Endodermal cell (in vitro differentiated cells): ENCODE data around the gene GRPR. TPM values are rescaled to one million over a fixed set of nuclear protein-coding genes. Genes with fewer than 3 reads are reported as not detected.
"Not testable (repeated sequence)": the region's sequence is repeated elsewhere in the genome, so short reads cannot be mapped to it uniquely, and the experiment has no call there.

Experiments
- DNase-seq: peaks from one replicate; pipeline ENCODE4 v3.0.0-alpha.2; 2017
- H3K27ac ChIP-seq: 2 replicates; pipeline ENCODE4 v1.5.1; 2013; ENCODE audit warnings: mild to moderate bottlenecking, low read depth, low read length, moderate library complexity
- H3K27me3 ChIP-seq: 2 replicates; pipeline ENCODE4 v1.6.1; 2013; ENCODE audit warnings: mild to moderate bottlenecking, low read length, moderate library complexity; ENCODE audit not compliant: insufficient read depth, control insufficient read depth, poor library complexity, severe bottlenecking
- H3K36me3 ChIP-seq: 2 replicates; pipeline ENCODE4 v1.7.0; 2013; ENCODE audit warnings: mild to moderate bottlenecking, low read length, moderate library complexity; ENCODE audit not compliant: control insufficient read depth, insufficient read depth
- H3K4me1 ChIP-seq: one replicate; pipeline ENCODE4 v1.7.0; 2013; ENCODE audit warnings: low read length; ENCODE audit not compliant: control insufficient read depth, insufficient read depth
- H3K4me3 ChIP-seq: 2 replicates; pipeline ENCODE4 v1.5.1; 2013; ENCODE audit warnings: mild to moderate bottlenecking, low read length, moderate library complexity
- H3K9ac ChIP-seq: 2 replicates; pipeline ENCODE4 v1.6.1; 2013; ENCODE audit warnings: mild to moderate bottlenecking, low read length, moderate library complexity; ENCODE audit not compliant: poor library complexity, severe bottlenecking; ENCODE audit errors: extremely low read depth
- H3K9me3 ChIP-seq: 2 replicates; pipeline ENCODE4 v1.6.1; 2013; ENCODE audit warnings: mild to moderate bottlenecking, low read length, moderate library complexity; ENCODE audit not compliant: control insufficient read depth
- H3K27ac Mint-ChIP-seq: 2 replicates; pipeline ENCODE4 v1.8.0; 2020; ENCODE audit warnings: mixed read lengths
- H3K27me3 Mint-ChIP-seq: 2 replicates; pipeline ENCODE4 v1.8.0; 2021; ENCODE audit warnings: mild to moderate bottlenecking, mixed read lengths; ENCODE audit not compliant: insufficient read depth
- H3K36me3 Mint-ChIP-seq: 2 replicates; pipeline ENCODE4 v1.8.0; 2020; ENCODE audit warnings: low read depth, mixed read lengths
- H3K4me1 Mint-ChIP-seq: 2 replicates; pipeline ENCODE4 v1.8.0; 2020; ENCODE audit warnings: mixed read lengths
- H3K4me3 Mint-ChIP-seq: 2 replicates; pipeline ENCODE4 v1.8.0; 2020; ENCODE audit warnings: mild to moderate bottlenecking, moderate library complexity, mixed read lengths
- H3K9me3 Mint-ChIP-seq: 2 replicates; pipeline ENCODE4 v1.8.0; 2020; ENCODE audit warnings: mild to moderate bottlenecking, mixed read lengths
- WGBS, 2 experiments: methylation state at CpG; one replicate each; pipeline versions ENCODE4 v1.1.5 to v1.1.7; 2013; ENCODE audit warnings: missing lambda C conversion rate in 2 of 2, mixed read lengths in 1 of 2; ENCODE audit not compliant: insufficient coverage in 1 of 2, insufficient read length in 1 of 2; 5-methylcytosine and 5-hydroxymethylcytosine counted together
- total RNA-seq, 2 donors: library from RNA; stranded (reverse); fragmentation: NEBNext Ultra II Directional in 1 of 2; extraction: Animal tissue kit (Norgen Biotek cat#: 25700) in 1 of 2; gene quantifications; 2 replicates in 1 of 2; 3 replicates in 1 of 2; pipeline ENCODE4 v1.2.1, GENCODE V29; 2021
- TF ChIP-seq, protein P1 (sequence below): fragments of 200-600 bp; sonication (generic); conservative IDR thresholded peaks from 2 replicates; pipeline ENCODE4 v1.5.0; 2021; ENCODE audit warnings: antibody characterized with exemption, mild to moderate bottlenecking

Gene GRPR
- total RNA-seq, 2 donors from 2014 or later, result 20.8 to 63.1 TPM

DNA sequence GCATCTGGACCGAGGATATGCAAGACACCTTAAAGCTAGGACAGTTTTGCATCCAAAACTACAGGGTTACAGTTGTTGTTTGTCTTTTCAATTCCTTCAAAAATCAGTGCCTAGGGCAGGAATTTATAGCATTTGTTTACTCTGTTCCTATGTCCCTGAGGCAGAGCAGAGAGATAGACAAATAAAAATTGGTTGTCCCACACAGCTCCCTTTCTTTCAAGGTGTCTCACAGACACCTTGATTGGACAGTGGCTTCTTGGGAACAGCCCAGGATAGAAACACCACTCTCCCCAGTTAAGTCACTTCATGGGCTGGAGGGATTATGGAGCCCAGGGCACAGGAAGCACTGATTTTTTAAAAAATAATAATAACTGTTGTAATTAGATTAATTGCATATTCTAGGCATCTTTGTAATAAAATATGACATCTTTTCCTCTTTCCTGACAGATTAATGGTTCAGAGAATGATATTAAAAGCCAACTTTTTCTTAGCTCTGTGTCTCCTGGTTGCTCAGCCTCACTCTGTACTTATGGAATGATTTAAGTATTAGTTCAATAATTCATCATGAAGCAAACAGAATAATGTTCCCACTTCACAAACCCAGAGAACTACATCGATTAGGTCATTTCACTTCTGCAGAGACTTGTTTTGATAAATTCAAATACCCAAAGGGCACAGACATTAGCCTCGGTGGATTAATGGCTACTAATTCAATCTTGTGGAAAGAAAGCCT lies 52.1 kb downstream of the GRPR start:
- H3K9ac ChIP-seq, result no peak overlapping the region
- TF ChIP-seq, protein P1, sequence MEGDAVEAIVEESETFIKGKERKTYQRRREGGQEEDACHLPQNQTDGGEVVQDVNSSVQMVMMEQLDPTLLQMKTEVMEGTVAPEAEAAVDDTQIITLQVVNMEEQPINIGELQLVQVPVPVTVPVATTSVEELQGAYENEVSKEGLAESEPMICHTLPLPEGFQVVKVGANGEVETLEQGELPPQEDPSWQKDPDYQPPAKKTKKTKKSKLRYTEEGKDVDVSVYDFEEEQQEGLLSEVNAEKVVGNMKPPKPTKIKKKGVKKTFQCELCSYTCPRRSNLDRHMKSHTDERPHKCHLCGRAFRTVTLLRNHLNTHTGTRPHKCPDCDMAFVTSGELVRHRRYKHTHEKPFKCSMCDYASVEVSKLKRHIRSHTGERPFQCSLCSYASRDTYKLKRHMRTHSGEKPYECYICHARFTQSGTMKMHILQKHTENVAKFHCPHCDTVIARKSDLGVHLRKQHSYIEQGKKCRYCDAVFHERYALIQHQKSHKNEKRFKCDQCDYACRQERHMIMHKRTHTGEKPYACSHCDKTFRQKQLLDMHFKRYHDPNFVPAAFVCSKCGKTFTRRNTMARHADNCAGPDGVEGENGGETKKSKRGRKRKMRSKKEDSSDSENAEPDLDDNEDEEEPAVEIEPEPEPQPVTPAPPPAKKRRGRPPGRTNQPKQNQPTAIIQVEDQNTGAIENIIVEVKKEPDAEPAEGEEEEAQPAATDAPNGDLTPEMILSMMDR, result no peak
- peak; percentile 36 for DNase-seq
- H3K4me1 ChIP-seq, result no peaks in the 10 kb centered on the region
- no peaks in the 10 kb centered on the region for H3K27me3 ChIP-seq
- Mint-ChIP-seq H3K27me3 (no peaks in the 10 kb centered on the region), H3K4me3 (peak overlapping the region; percentile 3), H3K36me3 (peaks cover 89% of the 10 kb centered on the region), H3K4me1 (peaks cover 67% of the 10 kb centered on the region), H3K9me3 (no peaks in the 10 kb centered on the region), H3K27ac (peak overlapping the region; percentile 52)
- H3K36me3 ChIP-seq, result peaks cover 76% of the 10 kb centered on the region
- no peaks in the 10 kb centered on the region for H3K9me3 ChIP-seq
- WGBS, 2 experiments, result 50 to 67% methylated on average over 2 to 3 of the region's 3 CpGs
- no peak overlapping the region for H3K27ac ChIP-seq
- H3K4me3 ChIP-seq, result peak overlapping the region; percentile 84

DNA sequence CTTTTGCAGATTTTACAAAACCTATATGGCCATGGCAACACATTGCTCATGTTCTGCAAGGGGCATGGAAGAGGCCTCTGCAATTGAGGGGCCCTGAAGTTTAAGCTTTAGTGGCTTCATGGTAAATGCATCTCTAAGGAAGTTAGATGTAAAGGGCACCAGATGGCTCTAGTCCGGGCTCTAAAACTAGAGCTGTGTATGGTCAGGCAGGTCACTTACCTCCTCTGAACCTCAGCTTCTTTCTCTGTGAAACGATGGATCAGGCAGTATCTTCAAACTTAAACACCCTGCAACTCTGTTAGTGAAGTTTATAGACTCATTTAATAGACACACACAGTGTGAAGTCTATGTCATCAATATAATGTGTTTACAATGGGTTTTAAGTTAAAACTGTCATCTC lies 53.9 kb downstream of the GRPR start:
- no peaks in the 10 kb centered on the region for H3K9me3 ChIP-seq
- H3K27me3 ChIP-seq, result no peaks in the 10 kb centered on the region
- 51% methylated on average over 2 of the region's 2 CpGs; no CpG with 5 or more reads in 1 of the 2 experiments for WGBS, 2 experiments
- H3K9ac ChIP-seq, result no peak overlapping the region
- TF ChIP-seq, protein P1, result peak; percentile 35
- peak overlapping the region; percentile 91 for H3K4me3 Mint-ChIP-seq
- H3K27me3 Mint-ChIP-seq, result no peaks in the 10 kb centered on the region
- peaks cover 88% of the 10 kb centered on the region for H3K36me3 Mint-ChIP-seq
- H3K27ac ChIP-seq, result no peak overlapping the region
- H3K9me3 Mint-ChIP-seq, result no peaks in the 10 kb centered on the region
- H3K36me3 ChIP-seq, result peaks cover 65% of the 10 kb centered on the region
- DNase-seq, result peak; percentile 57
- peak overlapping the region; percentile 37 for H3K27ac Mint-ChIP-seq
- H3K4me1 Mint-ChIP-seq, result peaks cover 63% of the 10 kb centered on the region
- H3K4me3 ChIP-seq, result peak overlapping the region; percentile 84
- H3K4me1 ChIP-seq, result no peaks in the 10 kb centered on the region

DNA sequence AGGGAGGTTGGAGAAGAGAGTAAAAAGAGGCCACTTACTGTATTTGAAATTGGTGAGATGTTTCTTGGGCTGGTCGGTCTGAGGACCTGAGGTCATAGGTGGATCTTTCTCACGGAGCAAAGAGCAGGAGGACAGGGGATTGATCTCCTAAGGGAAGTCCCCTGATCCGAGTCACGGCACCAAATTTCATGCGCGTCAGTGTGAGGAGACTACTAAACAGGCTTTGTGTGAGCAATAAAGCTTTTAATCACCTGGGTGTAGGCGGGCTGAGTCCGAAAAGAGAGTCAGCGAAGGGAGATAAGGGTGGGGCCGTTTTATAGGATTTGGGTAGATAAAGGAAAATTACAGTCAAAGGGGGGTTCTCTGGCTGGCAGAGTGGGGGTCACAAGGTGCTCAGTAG lies 60.5 kb downstream of the GRPR start:
- not testable (repeated sequence) for H3K36me3 ChIP-seq, H3K27me3 Mint-ChIP-seq, H3K9me3 ChIP-seq, H3K9me3 Mint-ChIP-seq, H3K27me3 ChIP-seq, H3K4me1 ChIP-seq, H3K27ac ChIP-seq
- Mint-ChIP-seq H3K4me3 (peak overlapping the region; percentile 91), H3K36me3 (peaks cover 41% of the 10 kb centered on the region), H3K27ac (peak overlapping the region; percentile 100), H3K4me1 (peaks cover 59% of the 10 kb centered on the region)
- peak; percentile 73 for DNase-seq
- Histone ChIP-seq H3K4me3 (peak overlapping the region; percentile 78), H3K9ac (peak overlapping the region; percentile 87)
- 12% methylated on average over 6 of the region's 10 CpGs; no CpG with 5 or more reads in 1 of the 2 experiments for WGBS, 2 experiments
